Large intestine (tissue), 3 donors: ENCODE data around the gene MCL1. TPM values are rescaled to one million over a fixed set of nuclear protein-coding genes. Genes with fewer than 3 reads are reported as not detected.
"Not testable (repeated sequence)": the region's sequence is repeated elsewhere in the genome, so short reads cannot be mapped to it uniquely, and the experiment has no call there.

Source experiments
- DNase-seq, 2 donors: peaks; one replicate each; pipeline versions ENCODE4 v3.0.0 to v3.0.0-alpha.2; 2013
- H3K27ac ChIP-seq: one replicate; pipeline ENCODE4 v1.5.1; 2013; ENCODE audit warnings: low read length
- H3K27me3 ChIP-seq: 2 replicates; pipeline ENCODE4 v1.6.1; 2013; ENCODE audit warnings: low read length; ENCODE audit not compliant: control insufficient read depth, insufficient read depth
- H3K36me3 ChIP-seq: 2 replicates; pipeline ENCODE4 v1.6.1; 2013; ENCODE audit warnings: low read length; ENCODE audit not compliant: control insufficient read depth, insufficient read depth
- H3K4me1 ChIP-seq: one replicate; pipeline ENCODE4 v1.6.1; 2013; ENCODE audit warnings: low read length; ENCODE audit not compliant: control insufficient read depth, insufficient read depth
- H3K4me3 ChIP-seq: one replicate; pipeline ENCODE4 v1.5.1; 2013; ENCODE audit warnings: low read length
- H3K9me3 ChIP-seq: one replicate; pipeline ENCODE4 v1.6.1; 2013; ENCODE audit warnings: mild to moderate bottlenecking, low read depth, low read length, moderate library complexity; ENCODE audit not compliant: control insufficient read depth
- WGBS: methylation state at CpG from one replicate; pipeline ENCODE4 v1.1.5; 2013; ENCODE audit warnings: low lambda C conversion rate; ENCODE audit not compliant: insufficient coverage; 5-methylcytosine and 5-hydroxymethylcytosine counted together
- polyA plus RNA-seq: library from polyadenylated mRNA; unstranded; fragments of 120-200 nt; gene quantifications from one replicate; pipeline ENCODE4 v1.2.1, GENCODE V29; 2013

The MCL1 gene
- polyA plus RNA-seq, 1 donor: 225 TPM

GRCh38 chr1:150573648-150574071, 5.8 kb downstream of the MCL1 start:
- not testable (repeated sequence) for H3K9me3 ChIP-seq, H3K27ac ChIP-seq, DNase-seq, H3K27me3 ChIP-seq, H3K4me3 ChIP-seq
- H3K36me3 ChIP-seq: peaks cover 52% of the 10 kb centered on the region
- no CpG with 5 or more reads among the region's 13 CpGs for WGBS
- peaks cover 24% of the 10 kb centered on the region for H3K4me1 ChIP-seq

GRCh38 chr1:150572918-150573647, 6.3 kb downstream of the MCL1 start:
- H3K4me1 ChIP-seq: peaks cover 30% of the 10 kb centered on the region
- H3K27ac ChIP-seq: no peak overlapping the region
- H3K36me3 ChIP-seq: peaks cover 52% of the 10 kb centered on the region
- DNase-seq: peak in 1 of 2 donors; percentile 3
- no peaks in the 10 kb centered on the region for H3K27me3 ChIP-seq
- WGBS: 100% methylated on average over 1 of the region's 4 CpGs
- H3K9me3 ChIP-seq: no peaks in the 10 kb centered on the region
- H3K4me3 ChIP-seq: no peak overlapping the region

DNA sequence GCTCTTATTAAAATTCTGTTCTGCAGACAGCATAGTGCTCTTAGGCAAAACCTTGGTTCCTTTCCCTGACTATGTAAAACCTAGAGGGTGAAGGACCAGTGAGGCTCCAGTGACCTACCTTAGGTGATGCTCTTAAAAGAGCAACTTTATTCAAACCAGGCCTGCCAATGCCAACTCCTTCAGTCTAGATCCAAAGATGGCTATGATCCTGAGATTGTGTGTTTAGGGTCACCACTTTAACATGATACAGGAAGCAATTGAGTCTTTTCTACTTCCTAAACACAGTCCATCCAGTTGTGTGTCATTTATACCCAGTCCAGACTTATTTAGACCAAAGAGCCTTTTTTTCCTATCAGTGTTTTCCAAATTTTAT, 10.8 kb downstream of the MCL1 start:
- no peak for DNase-seq
- no peaks in the 10 kb centered on the region for H3K27me3 ChIP-seq
- H3K4me1 ChIP-seq: peaks cover 48% of the 10 kb centered on the region
- H3K4me3 ChIP-seq: no peak overlapping the region
- peaks cover 21% of the 10 kb centered on the region for H3K36me3 ChIP-seq
- H3K27ac ChIP-seq: peak overlapping the region; percentile 87
- no peaks in the 10 kb centered on the region for H3K9me3 ChIP-seq

GRCh38 chr1:150567717-150568593, 11.5 kb downstream of the MCL1 start:
- H3K36me3 ChIP-seq: peaks cover 15% of the 10 kb centered on the region
- no peaks in the 10 kb centered on the region for H3K27me3 ChIP-seq
- peak overlapping the region; percentile 87 for H3K27ac ChIP-seq
- peak; percentile 91 to 93 for DNase-seq
- H3K4me1 ChIP-seq: peaks cover 55% of the 10 kb centered on the region
- H3K4me3 ChIP-seq: no peak overlapping the region
- no peaks in the 10 kb centered on the region for H3K9me3 ChIP-seq
- WGBS: no CpG with 5 or more reads among the region's 10 CpGs

- DNase-seq: no peak
- Histone ChIP-seq H3K27me3 (no peaks in the 10 kb centered on the region), H3K9me3 (no peaks in the 10 kb centered on the region), H3K4me3 (no peak overlapping the region), H3K27ac (peak overlapping the region; percentile 87), H3K4me1 (peaks cover 61% of the 10 kb centered on the region), H3K36me3 (peaks cover 9% of the 10 kb centered on the region)
- WGBS: no CpG with 5 or more reads among the region's 3 CpGs
Observed at GRCh38 chr1:150567341-150567716, 12.1 kb downstream of the MCL1 start.

- Histone ChIP-seq H3K27me3 (no peaks in the 10 kb centered on the region), H3K27ac (peak overlapping the region; percentile 87), H3K4me3 (no peak overlapping the region), H3K4me1 (peaks cover 65% of the 10 kb centered on the region), H3K9me3 (no peaks in the 10 kb centered on the region), H3K36me3 (peaks cover 6% of the 10 kb centered on the region)
- DNase-seq: peak in 1 of 2 donors; percentile 2
- WGBS: no CpG with 5 or more reads among the region's 12 CpGs
Observed at GRCh38 chr1:150566589-150567340, 12.6 kb downstream of the MCL1 start.

DNA sequence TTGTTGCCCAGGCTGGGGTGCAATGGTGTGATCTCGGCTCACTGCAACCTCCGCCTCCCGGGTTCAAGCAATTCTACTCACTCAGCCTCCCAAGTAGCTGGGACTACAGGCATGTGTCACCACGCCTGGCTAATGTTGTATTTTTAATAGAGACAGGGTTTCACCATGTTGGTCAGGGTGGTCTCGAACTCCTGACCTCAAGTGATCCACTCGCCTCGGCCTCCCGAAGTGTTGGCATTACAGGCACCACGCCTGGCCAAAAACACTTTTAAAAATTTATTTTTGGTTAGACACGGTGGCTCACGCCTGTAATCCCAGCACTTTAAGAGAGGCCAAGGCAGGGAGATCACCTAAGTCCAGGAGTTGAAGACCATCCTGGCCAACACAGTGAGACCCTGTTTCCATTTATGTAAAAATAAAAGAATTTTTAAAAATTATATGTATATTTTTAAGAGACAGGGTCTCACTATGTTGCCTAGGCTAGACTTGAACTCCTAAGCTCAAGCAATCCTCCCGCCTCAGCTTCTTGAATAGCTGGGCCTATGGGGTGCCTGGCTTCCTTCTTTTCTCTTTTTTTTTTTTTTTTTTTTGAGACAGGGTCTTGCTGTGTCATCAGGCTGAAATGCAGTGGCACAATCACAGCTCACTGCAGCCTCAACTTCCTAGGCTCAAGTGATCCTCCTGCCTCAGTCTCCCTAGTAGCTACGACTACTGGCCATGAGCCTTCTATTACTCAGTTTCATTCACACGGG, 14.0 kb downstream of the MCL1 start:
- DNase-seq, H3K27me3 ChIP-seq, H3K9me3 ChIP-seq, H3K36me3 ChIP-seq, H3K4me3 ChIP-seq, H3K27ac ChIP-seq: not testable (repeated sequence)
- 100% methylated on average over 1 of the region's 14 CpGs for WGBS
- H3K4me1 ChIP-seq: peaks cover 74% of the 10 kb centered on the region

- no CpG with 5 or more reads among the region's 5 CpGs for WGBS
- Histone ChIP-seq H3K9me3 (no peaks in the 10 kb centered on the region), H3K27me3 (no peaks in the 10 kb centered on the region), H3K36me3 (no peaks in the 10 kb centered on the region), H3K4me1 (peaks cover 75% of the 10 kb centered on the region), H3K4me3 (no peak overlapping the region), H3K27ac (peak overlapping the region; percentile 100)
- DNase-seq: no peak
Observed at GRCh38 chr1:150564051-150564991, 15.1 kb downstream of the MCL1 start.

GRCh38 chr1:150563340-150564038, 15.9 kb downstream of the MCL1 start:
- H3K27ac ChIP-seq: peak overlapping the region; percentile 100
- DNase-seq: peak in 1 of 2 donors; percentile 45
- no peaks in the 10 kb centered on the region for H3K27me3 ChIP-seq
- peaks cover 68% of the 10 kb centered on the region for H3K4me1 ChIP-seq
- H3K9me3 ChIP-seq: no peaks in the 10 kb centered on the region
- H3K36me3 ChIP-seq: no peaks in the 10 kb centered on the region
- H3K4me3 ChIP-seq: no peak overlapping the region
- 0% methylated on average over 1 of the region's 4 CpGs for WGBS
